H9 (cell line): ENCODE measurements around the gene DCN. TPM values are rescaled to one million over a fixed set of nuclear protein-coding genes. Genes with fewer than 3 reads are reported as not detected.

Experiments
- DNase-seq: peaks from one replicate; pipeline ENCODE4 v3.0.0-alpha.2; 2017
- H2AFZ ChIP-seq: one replicate; pipeline ENCODE4 v1.6.1; 2013; ENCODE audit warnings: mild to moderate bottlenecking, low read length, control low read depth, moderate library complexity
- H2AK5ac ChIP-seq: 2 replicates; pipeline ENCODE4 v1.6.1; 2013; ENCODE audit warnings: low read length, control low read depth, mixed read lengths; ENCODE audit not compliant: insufficient read length
- H2BK120ac ChIP-seq: one replicate; pipeline ENCODE4 v1.6.1; 2013; ENCODE audit warnings: low read depth, mild to moderate bottlenecking, low read length, control low read depth, inconsistent platforms; ENCODE audit not compliant: poor library complexity, severe bottlenecking
- H2BK12ac ChIP-seq: 2 replicates; pipeline ENCODE4 v1.6.1; 2013; ENCODE audit warnings: low read length, control low read depth, mixed read lengths, low read depth; ENCODE audit not compliant: insufficient read length
- H2BK15ac ChIP-seq: 2 replicates; pipeline ENCODE4 v1.6.1; 2013; ENCODE audit warnings: low read depth, low read length, control low read depth
- H2BK20ac ChIP-seq: one replicate; pipeline ENCODE4 v1.6.1; 2013; ENCODE audit warnings: low read depth, mild to moderate bottlenecking, low read length, control low read depth, inconsistent platforms; ENCODE audit not compliant: poor library complexity, severe bottlenecking
- H2BK5ac ChIP-seq: 2 replicates; pipeline ENCODE4 v1.6.1; 2013; ENCODE audit warnings: low read length, control low read depth, mixed read lengths; ENCODE audit not compliant: insufficient read length
- H3K14ac ChIP-seq: 2 replicates; pipeline ENCODE4 v1.6.1; 2013; ENCODE audit warnings: low read length, control low read depth; ENCODE audit not compliant: insufficient read depth
- H3K18ac ChIP-seq: 2 replicates; pipeline ENCODE4 v1.6.1; 2013; ENCODE audit warnings: low read depth, mild to moderate bottlenecking, mixed read lengths, low read length, control low read depth; ENCODE audit not compliant: insufficient read length
- H3K23ac ChIP-seq: 2 replicates; pipeline ENCODE4 v1.6.1; 2013; ENCODE audit warnings: low read length, control low read depth, mixed read lengths, low read depth; ENCODE audit not compliant: insufficient read length
- H3K23me2 ChIP-seq: 2 replicates; pipeline ENCODE4 v1.6.1; 2013; ENCODE audit warnings: low read depth, mild to moderate bottlenecking, mixed read lengths, low read length, control low read depth; ENCODE audit not compliant: insufficient read length, poor library complexity, severe bottlenecking
- H3K27ac ChIP-seq: 2 replicates; pipeline ENCODE4 v1.5.1; 2013; ENCODE audit warnings: low read length, control low read depth, mixed read lengths, low read depth; ENCODE audit not compliant: insufficient read length
- H3K27me3 ChIP-seq: 2 replicates; pipeline ENCODE4 v1.6.1; 2013; ENCODE audit warnings: low read length, control low read depth, inconsistent platforms; ENCODE audit not compliant: insufficient read depth
- H3K4ac ChIP-seq: 2 replicates; pipeline ENCODE4 v1.6.1; 2013; ENCODE audit warnings: low read depth, mild to moderate bottlenecking, control low read depth, inconsistent platforms, low read length, moderate library complexity
- H3K4me1 ChIP-seq: 2 replicates; pipeline ENCODE4 v1.6.1; 2013; ENCODE audit warnings: low read length, control low read depth, inconsistent platforms; ENCODE audit not compliant: insufficient read depth
- H3K4me2 ChIP-seq: 2 replicates; pipeline ENCODE4 v1.6.1; 2013; ENCODE audit warnings: low read length, control low read depth, mixed read lengths; ENCODE audit not compliant: insufficient read length, insufficient read depth
- H3K56ac ChIP-seq: 2 replicates; pipeline ENCODE4 v1.6.1; 2013; ENCODE audit warnings: low read depth, mild to moderate bottlenecking, mixed read lengths, low read length, control low read depth; ENCODE audit not compliant: insufficient read length
- H3K79me1 ChIP-seq: 2 replicates; pipeline ENCODE4 v1.6.1; 2013; ENCODE audit warnings: low read depth, mild to moderate bottlenecking, moderate library complexity, low read length, control low read depth, inconsistent platforms; ENCODE audit not compliant: insufficient read depth, poor library complexity, severe bottlenecking
- H3K79me2 ChIP-seq: 2 replicates; pipeline ENCODE4 v1.6.1; 2013; ENCODE audit warnings: low read length, control low read depth, inconsistent platforms; ENCODE audit not compliant: insufficient read depth
- H3K9ac ChIP-seq: 2 replicates; pipeline ENCODE4 v1.6.1; 2013; ENCODE audit warnings: low read length, control low read depth, mixed read lengths; ENCODE audit not compliant: insufficient read length; ENCODE audit errors: extremely low read depth
- H3K9me3 ChIP-seq: one replicate; pipeline ENCODE4 v1.6.1; 2013; ENCODE audit warnings: low read depth, low read length, inconsistent platforms; ENCODE audit not compliant: control insufficient read depth
- H3T11ph ChIP-seq: one replicate; pipeline ENCODE4 v1.6.1; 2013; ENCODE audit warnings: mild to moderate bottlenecking, low read length, control low read depth, inconsistent platforms
- H4K20me1 ChIP-seq: one replicate; pipeline ENCODE4 v1.6.1; 2013; ENCODE audit not compliant: control insufficient read depth, insufficient read length, insufficient read depth
- H4K5ac ChIP-seq: 2 replicates; pipeline ENCODE4 v1.6.1; 2013; ENCODE audit warnings: low read depth, mild to moderate bottlenecking, mixed read lengths, low read length, control low read depth; ENCODE audit not compliant: insufficient read length
- H4K8ac ChIP-seq: replicated peaks from 2 replicates; pipeline ENCODE4 v1.6.1; 2013; ENCODE audit warnings: low read length, control low read depth, mixed read lengths, low read depth; ENCODE audit not compliant: insufficient read length
- H4K91ac ChIP-seq: 2 replicates; pipeline ENCODE4 v1.6.1; 2013; ENCODE audit warnings: low read depth, mild to moderate bottlenecking, moderate library complexity, mixed read lengths, low read length, control low read depth; ENCODE audit not compliant: insufficient read length
- H3K27ac Mint-ChIP-seq, 3 experiments: 2 replicates in 2 of 3; 3 replicates in 1 of 3; pipeline ENCODE4 v1.8.0; 2020 to 2021; ENCODE audit warnings: mixed read lengths in 3 of 3, mild to moderate bottlenecking in 1 of 3, moderate library complexity in 1 of 3
- H3K27me3 Mint-ChIP-seq: 2 replicates; pipeline ENCODE4 v1.8.0; 2021; ENCODE audit warnings: low read depth, mild to moderate bottlenecking, moderate library complexity, mixed read lengths
- H3K36me3 Mint-ChIP-seq, 3 experiments: 2 replicates in 2 of 3; 3 replicates in 1 of 3; pipeline ENCODE4 v1.8.0; 2020 to 2021; ENCODE audit warnings: low read depth in 3 of 3, mixed read lengths in 3 of 3; ENCODE audit not compliant: insufficient read depth in 1 of 3
- H3K4me1 Mint-ChIP-seq, 2 experiments: 2 replicates each; pipeline ENCODE4 v1.8.0; 2020; ENCODE audit warnings: mixed read lengths in 2 of 2
- H3K4me3 Mint-ChIP-seq, 2 experiments: 2 replicates in 1 of 2; 3 replicates in 1 of 2; pipeline ENCODE4 v1.8.0; 2020 to 2021; ENCODE audit warnings: mild to moderate bottlenecking in 2 of 2, mixed read lengths in 2 of 2, moderate library complexity in 1 of 2
- H3K9me3 Mint-ChIP-seq, 2 experiments: 2 replicates in 1 of 2; 3 replicates in 1 of 2; pipeline ENCODE4 v1.8.0; 2020; ENCODE audit warnings: mild to moderate bottlenecking in 2 of 2, mixed read lengths in 2 of 2, moderate library complexity in 1 of 2
- WGBS: extraction: QIAGEN DNeasy Blood & Tissue Kit; methylation state at CpG from one replicate; pipeline ENCODE4 v1.1.7; 2013; ENCODE audit warnings: missing lambda C conversion rate, low lambda C conversion rate, mixed read lengths; ENCODE audit not compliant: insufficient read length; ENCODE audit errors: extremely low coverage; 5-methylcytosine and 5-hydroxymethylcytosine counted together
- total RNA-seq: library from RNA; stranded (reverse); gene quantifications from 2 replicates; pipeline ENCODE4 v1.2.1, GENCODE V29; 2021
- TF ChIP-seq, protein P1 (sequence below): fragments of 200-600 bp; sonication (generic); conservative IDR thresholded peaks from 3 replicates; pipeline ENCODE4 v1.8.0; 2021; ENCODE audit warnings: antibody characterized with exemption, mild to moderate bottlenecking

Gene DCN
- total RNA-seq, 1 experiment from 2014 or later = not detected

DNA sequence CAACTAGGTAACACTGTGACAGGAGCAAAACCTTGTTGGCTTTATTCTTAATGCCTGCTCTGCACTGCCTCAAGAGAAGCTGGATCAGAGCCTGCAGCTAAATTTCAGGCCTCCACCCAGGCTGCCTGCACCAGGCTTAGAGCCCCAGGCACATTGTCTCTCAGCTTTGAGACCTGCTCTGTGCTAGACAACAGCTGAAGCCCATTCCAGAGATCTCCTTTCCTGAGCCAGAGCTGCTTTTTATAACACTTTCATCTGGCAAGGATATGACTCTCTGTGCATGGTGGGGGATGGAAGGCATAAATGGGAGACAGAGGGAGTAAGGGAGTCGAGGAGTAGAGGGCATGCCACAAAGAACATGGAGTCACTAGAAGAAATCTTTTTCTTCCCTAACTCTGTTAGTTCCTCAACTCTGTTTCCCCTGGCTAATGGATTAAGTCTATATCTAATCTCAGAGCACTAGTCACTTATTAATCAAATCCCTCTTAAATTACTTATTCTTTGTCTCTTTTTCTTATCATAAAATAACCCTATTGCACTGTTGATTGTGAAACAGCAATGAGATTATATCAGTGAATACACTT is 44.2 kb downstream of the DCN start:
- no peak overlapping the region for H4K8ac ChIP-seq
- no peak overlapping the region for H2AFZ ChIP-seq
- H4K20me1 ChIP-seq = no peaks in the 10 kb centered on the region
- no peak overlapping the region for H2BK20ac ChIP-seq
- DNase-seq = no peak
- no peak overlapping the region for H3K4ac ChIP-seq
- no peak overlapping the region for H2BK12ac ChIP-seq
- H3T11ph ChIP-seq = no peak overlapping the region
- no peak overlapping the region for H2BK15ac ChIP-seq
- no peak overlapping the region for H4K91ac ChIP-seq
- no peak overlapping the region for H3K56ac ChIP-seq
- H3K27me3 ChIP-seq = no peaks in the 10 kb centered on the region
- H2AK5ac ChIP-seq = no peak overlapping the region
- no peaks in the 10 kb centered on the region for H3K4me1 Mint-ChIP-seq
- no peaks in the 10 kb centered on the region for H3K79me2 ChIP-seq
- H3K27ac Mint-ChIP-seq = peak overlapping the region in 1 of 3 experiments; percentile 8; a peak in 1 of 7 replicates
- H3K4me2 ChIP-seq = no peak overlapping the region
- no peaks in the 10 kb centered on the region for H3K4me1 ChIP-seq
- H2BK120ac ChIP-seq = no peak overlapping the region
- H3K23me2 ChIP-seq = no peaks in the 10 kb centered on the region
- no CpG with 5 or more reads among the region's 1 CpG for WGBS
- no peak overlapping the region for H4K5ac ChIP-seq
- H3K27ac ChIP-seq = no peak overlapping the region
- H3K79me1 ChIP-seq = no peaks in the 10 kb centered on the region
- H3K9ac ChIP-seq = no peak overlapping the region
- no peak overlapping the region for H3K4me3 Mint-ChIP-seq
- H3K18ac ChIP-seq = no peak overlapping the region
- no peak overlapping the region for H2BK5ac ChIP-seq
- H3K36me3 Mint-ChIP-seq = peaks cover 0 to 3% (median 0%) of the 10 kb centered on the region in 3 experiments; a peak in 2 of 7 replicates
- H3K9me3 ChIP-seq = no peaks in the 10 kb centered on the region
- TF ChIP-seq, protein P1, sequence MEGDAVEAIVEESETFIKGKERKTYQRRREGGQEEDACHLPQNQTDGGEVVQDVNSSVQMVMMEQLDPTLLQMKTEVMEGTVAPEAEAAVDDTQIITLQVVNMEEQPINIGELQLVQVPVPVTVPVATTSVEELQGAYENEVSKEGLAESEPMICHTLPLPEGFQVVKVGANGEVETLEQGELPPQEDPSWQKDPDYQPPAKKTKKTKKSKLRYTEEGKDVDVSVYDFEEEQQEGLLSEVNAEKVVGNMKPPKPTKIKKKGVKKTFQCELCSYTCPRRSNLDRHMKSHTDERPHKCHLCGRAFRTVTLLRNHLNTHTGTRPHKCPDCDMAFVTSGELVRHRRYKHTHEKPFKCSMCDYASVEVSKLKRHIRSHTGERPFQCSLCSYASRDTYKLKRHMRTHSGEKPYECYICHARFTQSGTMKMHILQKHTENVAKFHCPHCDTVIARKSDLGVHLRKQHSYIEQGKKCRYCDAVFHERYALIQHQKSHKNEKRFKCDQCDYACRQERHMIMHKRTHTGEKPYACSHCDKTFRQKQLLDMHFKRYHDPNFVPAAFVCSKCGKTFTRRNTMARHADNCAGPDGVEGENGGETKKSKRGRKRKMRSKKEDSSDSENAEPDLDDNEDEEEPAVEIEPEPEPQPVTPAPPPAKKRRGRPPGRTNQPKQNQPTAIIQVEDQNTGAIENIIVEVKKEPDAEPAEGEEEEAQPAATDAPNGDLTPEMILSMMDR = no peak
- H3K27me3 Mint-ChIP-seq = peaks cover 3% of the 10 kb centered on the region; the same call in 1 of the 2 replicates
- peaks cover 0 to 2% of the 10 kb centered on the region in 2 experiments; a peak in 1 of 5 replicates for H3K9me3 Mint-ChIP-seq
- H3K14ac ChIP-seq = no peak overlapping the region
- H3K23ac ChIP-seq = no peak overlapping the region
